T-helper 1 cell treated with Interleukin-12 subunit alpha and Interleukin-12 subunit beta and Interleukin-4 antibody, amounts not matched to agents 30 μg/mL and 1 μg/mL, for 36 hours (primary cell): ENCODE results near the gene TRIM58.

ENCODE experiments used
- H3K27ac Mint-ChIP-seq: one replicate; pipeline ENCODE4 v1.8.0; 2021; ENCODE audit warnings: mild to moderate bottlenecking, mixed read lengths
- H3K27me3 Mint-ChIP-seq: one replicate; pipeline ENCODE4 v1.8.0; 2021; ENCODE audit warnings: low read depth, mixed read lengths
- H3K36me3 Mint-ChIP-seq: one replicate; pipeline ENCODE4 v1.8.0; 2021; ENCODE audit warnings: low read depth, mixed read lengths
- H3K4me1 Mint-ChIP-seq: one replicate; pipeline ENCODE4 v1.8.0; 2021; ENCODE audit warnings: low read depth, mixed read lengths
- H3K4me3 Mint-ChIP-seq: one replicate; pipeline ENCODE4 v1.8.0; 2021; ENCODE audit warnings: mild to moderate bottlenecking, moderate library complexity, mixed read lengths
- H3K9me3 Mint-ChIP-seq: one replicate; pipeline ENCODE4 v1.8.0; 2021; ENCODE audit warnings: mixed read lengths

Gene TRIM58

GRCh38 chr1:247854899-247855545 lies 2.0 kb upstream of the TRIM58 start:
- Mint-ChIP-seq H3K27ac (no peak overlapping the region), H3K4me3 (no peak overlapping the region), H3K36me3 (no peaks in the 10 kb centered on the region), H3K4me1 (peaks cover 9% of the 10 kb centered on the region), H3K27me3 (peaks cover 44% of the 10 kb centered on the region), H3K9me3 (no peaks in the 10 kb centered on the region)

GRCh38 chr1:247855911-247856310 lies 1.1 kb upstream of the TRIM58 start:
- Mint-ChIP-seq H3K36me3 (no peaks in the 10 kb centered on the region), H3K4me3 (no peak overlapping the region), H3K27me3 (peaks cover 50% of the 10 kb centered on the region), H3K9me3 (no peaks in the 10 kb centered on the region), H3K4me1 (peaks cover 9% of the 10 kb centered on the region), H3K27ac (no peak overlapping the region)

- peak overlapping the region; percentile 83 for H3K4me3 Mint-ChIP-seq
- no peaks in the 10 kb centered on the region for H3K36me3 Mint-ChIP-seq
- peaks cover 53% of the 10 kb centered on the region for H3K27me3 Mint-ChIP-seq
- H3K27ac Mint-ChIP-seq: no peak overlapping the region
- no peaks in the 10 kb centered on the region for H3K9me3 Mint-ChIP-seq
- H3K4me1 Mint-ChIP-seq: peaks cover 9% of the 10 kb centered on the region
These were observed 1.1 kb downstream of the TRIM58 start for GRCh38 chr1:247857985-247858619.

- H3K27me3 Mint-ChIP-seq: peaks cover 26% of the 10 kb centered on the region
- H3K9me3 Mint-ChIP-seq: no peaks in the 10 kb centered on the region
- H3K36me3 Mint-ChIP-seq: no peaks in the 10 kb centered on the region
- no peak overlapping the region for H3K27ac Mint-ChIP-seq
- no peak overlapping the region for H3K4me3 Mint-ChIP-seq
- H3K4me1 Mint-ChIP-seq: peaks cover 5% of the 10 kb centered on the region
These were observed 5.8 kb downstream of the TRIM58 start for GRCh38 chr1:247862756-247863155.

DNA sequence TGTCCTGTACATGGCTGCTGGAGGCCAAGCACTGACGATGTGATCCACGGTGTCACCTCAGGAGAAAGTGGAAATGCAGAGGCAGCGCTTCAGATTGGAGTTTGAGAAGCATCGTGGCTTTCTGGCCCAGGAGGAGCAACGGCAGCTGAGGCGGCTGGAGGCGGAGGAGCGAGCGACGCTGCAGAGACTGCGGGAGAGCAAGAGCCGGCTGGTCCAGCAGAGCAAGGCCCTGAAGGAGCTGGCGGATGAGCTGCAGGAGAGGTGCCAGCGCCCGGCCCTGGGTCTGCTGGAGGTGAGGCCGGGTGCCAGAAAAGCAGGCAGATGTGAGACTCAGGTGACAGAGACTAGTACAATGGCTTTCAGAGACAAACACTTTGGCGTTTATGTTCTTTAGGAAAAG lies 7.7 kb downstream of the TRIM58 start:
- H3K9me3 Mint-ChIP-seq: peaks cover 2% of the 10 kb centered on the region
- H3K4me3 Mint-ChIP-seq: no peak overlapping the region
- no peaks in the 10 kb centered on the region for H3K36me3 Mint-ChIP-seq
- no peaks in the 10 kb centered on the region for H3K4me1 Mint-ChIP-seq
- no peak overlapping the region for H3K27ac Mint-ChIP-seq
- H3K27me3 Mint-ChIP-seq: peaks cover 11% of the 10 kb centered on the region

- Mint-ChIP-seq H3K4me3 (no peak overlapping the region), H3K9me3 (peaks cover 4% of the 10 kb centered on the region), H3K36me3 (no peaks in the 10 kb centered on the region), H3K4me1 (no peaks in the 10 kb centered on the region), H3K27me3 (peaks cover 8% of the 10 kb centered on the region), H3K27ac (no peak overlapping the region)
These were observed 8.4 kb downstream of the TRIM58 start for GRCh38 chr1:247865416-247865815.

DNA sequence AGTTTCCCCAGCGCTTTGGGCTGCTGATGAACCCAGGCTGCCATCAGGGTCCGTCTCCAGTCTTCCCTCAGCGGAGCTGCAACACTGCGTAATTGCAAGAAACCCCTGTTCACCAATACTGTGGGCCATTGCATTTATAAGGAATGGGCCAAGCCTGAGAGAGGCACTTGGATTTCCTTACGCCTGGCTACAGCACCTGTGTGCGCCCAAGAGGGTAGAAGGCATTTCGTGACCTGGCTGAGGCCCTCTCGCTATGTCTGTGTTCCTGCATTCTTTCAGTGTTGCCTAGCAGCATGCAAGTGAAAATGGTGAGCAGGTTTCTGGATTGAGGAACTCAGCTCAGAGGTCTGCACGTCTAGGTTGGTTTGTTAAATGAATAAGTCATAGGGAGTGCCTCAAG lies 26.4 kb downstream of the TRIM58 start:
- Mint-ChIP-seq H3K36me3 (no peaks in the 10 kb centered on the region), H3K27me3 (no peaks in the 10 kb centered on the region), H3K4me1 (no peaks in the 10 kb centered on the region), H3K9me3 (no peaks in the 10 kb centered on the region), H3K27ac (no peak overlapping the region), H3K4me3 (no peak overlapping the region)

DNA sequence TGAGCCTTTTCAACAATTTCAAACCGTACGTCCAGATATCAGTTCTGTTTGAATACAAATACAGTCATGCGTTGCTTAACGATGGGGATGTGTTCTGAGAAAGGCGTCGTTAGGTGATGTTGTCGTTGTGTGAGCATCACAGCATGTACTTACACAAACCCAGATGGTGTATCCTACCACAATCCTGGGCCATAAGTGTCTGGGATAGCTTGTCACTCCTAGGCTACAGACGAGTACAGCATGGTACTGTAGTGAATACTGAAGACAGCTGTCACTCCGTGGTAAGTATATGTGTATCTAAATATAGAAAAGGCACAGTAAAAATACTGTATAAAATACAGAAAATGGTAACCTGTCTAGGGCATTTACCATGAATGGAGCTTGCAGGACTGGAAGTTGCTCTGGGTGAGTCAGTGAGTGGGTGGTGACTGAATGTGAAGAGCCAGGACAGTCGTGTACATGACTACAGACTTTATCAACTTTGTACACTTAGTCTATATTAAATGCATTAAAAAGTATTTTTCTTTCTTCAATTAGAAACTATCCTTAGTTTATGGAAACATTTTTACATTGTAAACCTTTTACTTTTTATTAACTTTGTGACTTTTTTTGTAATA lies 27.9 kb downstream of the TRIM58 start:
- Mint-ChIP-seq H3K27me3 (no peaks in the 10 kb centered on the region), H3K9me3 (no peaks in the 10 kb centered on the region), H3K4me3 (no peak overlapping the region), H3K27ac (no peak overlapping the region), H3K4me1 (no peaks in the 10 kb centered on the region), H3K36me3 (no peaks in the 10 kb centered on the region)

DNA sequence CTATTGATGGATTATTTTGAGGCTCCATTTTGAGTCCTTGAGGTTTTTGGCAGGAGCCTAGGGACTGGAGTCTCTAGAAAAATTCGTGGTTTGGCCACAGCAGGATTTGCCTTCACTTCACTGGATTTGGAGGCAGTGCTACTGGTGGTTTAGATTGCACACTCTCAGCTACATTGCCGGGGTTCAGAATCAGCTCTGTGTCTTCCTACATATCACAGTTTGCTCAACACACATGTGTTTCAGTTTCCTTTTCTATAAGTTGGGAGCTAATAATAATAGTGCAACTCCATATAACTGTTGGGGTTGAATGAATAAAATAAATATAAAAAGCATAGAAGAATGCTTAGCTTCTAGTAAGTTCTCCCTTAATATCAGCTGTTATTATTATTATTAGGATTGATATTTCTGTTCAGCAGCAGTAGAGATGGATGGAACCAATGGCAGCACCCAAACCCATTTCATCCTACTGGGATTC lies 38.2 kb downstream of the TRIM58 start, which contains the start of gene OR2W3:
Gene OR2W3 (plus strand): TSS at position 425 of the 475 bp plus-strand sequence. CDS start 0 bp downstream, at position 425.
- Mint-ChIP-seq H3K27ac (no peak within 1 kb of the TSS), H3K9me3 (no peaks in the 10 kb centered on the region), H3K4me1 (no peaks in the 10 kb centered on the region), H3K36me3 (no peaks in the 10 kb centered on the region), H3K4me3 (no peak within 1 kb of the TSS), H3K27me3 (no peaks in the 10 kb centered on the region)

GRCh38 chr1:247895976-247896375 lies 39.0 kb downstream of the TRIM58 start:
- Mint-ChIP-seq H3K27ac (no peak overlapping the region), H3K4me3 (no peak overlapping the region)

GRCh38 chr1:247904122-247904521 lies 47.1 kb downstream of the TRIM58 start:
- H3K36me3 Mint-ChIP-seq: no peaks in the 10 kb centered on the region
- no peak overlapping the region for H3K27ac Mint-ChIP-seq
- H3K4me3 Mint-ChIP-seq: peak overlapping the region; percentile 11
- H3K27me3 Mint-ChIP-seq: no peaks in the 10 kb centered on the region
- H3K4me1 Mint-ChIP-seq: peaks cover 24% of the 10 kb centered on the region
- peaks cover 12% of the 10 kb centered on the region for H3K9me3 Mint-ChIP-seq

More at GRCh38 chr1:247895976-247896375, 39.0 kb downstream of the TRIM58 start:
- H3K9me3 Mint-ChIP-seq: no peaks in the 10 kb centered on the region
- H3K36me3 Mint-ChIP-seq: no peaks in the 10 kb centered on the region
- no peaks in the 10 kb centered on the region for H3K27me3 Mint-ChIP-seq
- no peaks in the 10 kb centered on the region for H3K4me1 Mint-ChIP-seq

GRCh38 chr1:247905181-247905580 lies 48.2 kb downstream of the TRIM58 start:
- Mint-ChIP-seq H3K27ac (no peak overlapping the region), H3K9me3 (peaks cover 12% of the 10 kb centered on the region), H3K27me3 (no peaks in the 10 kb centered on the region), H3K4me1 (peaks cover 24% of the 10 kb centered on the region), H3K36me3 (no peaks in the 10 kb centered on the region), H3K4me3 (no peak overlapping the region)

DNA sequence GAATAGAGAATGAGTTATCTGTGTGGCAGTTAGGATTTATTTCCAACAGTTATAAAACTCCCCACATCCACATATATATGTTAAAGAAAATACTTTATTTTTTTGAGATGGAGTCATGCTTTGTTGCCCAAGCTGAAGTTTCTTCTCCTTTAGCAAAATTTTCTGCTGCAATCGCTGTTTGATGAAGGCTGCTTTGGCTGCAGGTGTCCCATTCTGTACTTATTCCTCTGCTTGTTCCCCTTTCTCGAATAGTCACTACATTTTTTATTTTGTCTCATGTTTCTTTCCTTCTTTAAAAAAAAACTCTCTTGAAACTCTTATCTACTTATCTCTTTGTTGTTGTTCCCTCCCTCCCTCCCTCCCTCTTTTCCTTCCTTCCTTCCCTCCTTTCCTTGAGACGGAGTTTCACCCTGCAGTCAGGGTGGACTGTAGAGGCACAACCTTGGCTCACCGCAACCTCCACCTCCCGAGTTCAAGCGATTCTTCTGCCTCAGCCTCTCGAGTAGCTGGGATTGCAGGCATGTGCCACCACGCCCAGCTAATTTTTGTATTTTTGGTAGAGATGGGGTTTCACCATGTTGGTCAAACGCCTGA lies 49.0 kb downstream of the TRIM58 start:
- Mint-ChIP-seq H3K4me3 (peak overlapping the region; percentile 83), H3K36me3 (no peaks in the 10 kb centered on the region), H3K27me3 (no peaks in the 10 kb centered on the region), H3K4me1 (peaks cover 24% of the 10 kb centered on the region), H3K9me3 (peaks cover 12% of the 10 kb centered on the region), H3K27ac (peak overlapping the region; percentile 85)

- Mint-ChIP-seq H3K27ac (peak overlapping the region; percentile 85), H3K27me3 (no peaks in the 10 kb centered on the region), H3K9me3 (peaks cover 12% of the 10 kb centered on the region), H3K4me3 (peak overlapping the region; percentile 83), H3K36me3 (no peaks in the 10 kb centered on the region), H3K4me1 (peaks cover 24% of the 10 kb centered on the region)
These were observed 49.6 kb downstream of the TRIM58 start for GRCh38 chr1:247906504-247907047.
